Keratinocyte (primary cell): ENCODE measurements around the gene PLEKHH1. TPM values are rescaled to one million over a fixed set of nuclear protein-coding genes. Genes with fewer than 3 reads are reported as not detected.

Source experiments
- DNase-seq: peaks from one replicate; pipeline ENCODE4 v3.0.0-alpha.2; 2011; ENCODE audit warnings: low read depth, missing footprints, low spot score
- FAIRE-seq: peaks from 2 replicates; lab custom pipeline; 2011; peaks lifted over from hg19 to GRCh38; lab: Jason Lieb, UNC
- H2AFZ ChIP-seq: 2 replicates; pipeline ENCODE4 v1.6.0; 2012; ENCODE audit warnings: low read length, control low read depth, inconsistent platforms; ENCODE audit not compliant: control insufficient read depth
- H3K27ac ChIP-seq: 2 replicates; pipeline ENCODE4 v1.5.1; 2011; ENCODE audit warnings: low read length; ENCODE audit not compliant: control insufficient read depth, insufficient read depth
- H3K27me3 ChIP-seq: 3 replicates; pipeline ENCODE4 v1.6.0; 2011; ENCODE audit warnings: low read length; ENCODE audit not compliant: control insufficient read depth, insufficient read depth; ENCODE audit errors: extremely low read depth
- H3K36me3 ChIP-seq, 2 experiments: 2 replicates in 1 of 2; 3 replicates in 1 of 2; pipeline ENCODE4 v1.5.1; 2011; ENCODE audit warnings: low read length in 2 of 2, mild to moderate bottlenecking in 1 of 2; ENCODE audit not compliant: control insufficient read depth in 2 of 2, insufficient read depth in 2 of 2; ENCODE audit errors: extremely low read depth in 1 of 2
- H3K4me1 ChIP-seq: 3 replicates; pipeline ENCODE4 v1.5.1; 2011; ENCODE audit warnings: low read length; ENCODE audit not compliant: control insufficient read depth, insufficient read depth; ENCODE audit errors: extremely low read depth
- H3K4me2 ChIP-seq: 3 replicates; pipeline ENCODE4 v1.6.0; 2011; ENCODE audit warnings: low read depth, low read length; ENCODE audit not compliant: control insufficient read depth, insufficient read depth; ENCODE audit errors: extremely low read depth
- H3K4me3 ChIP-seq, 3 experiments: fragments of 200-600 bp in 1 of 3; sonication (generic) in 1 of 3; 2 replicates in 2 of 3; 3 replicates in 1 of 3; pipeline ENCODE4 v1.5.1; 2011 to 2016; ENCODE audit warnings: low read length in 3 of 3, mild to moderate bottlenecking in 3 of 3, control low read depth in 2 of 3, inconsistent platforms in 1 of 3, low read depth in 1 of 3, mixed read lengths in 1 of 3, mixed run types in 1 of 3, moderate library complexity in 1 of 3; ENCODE audit not compliant: control insufficient read depth in 2 of 3, insufficient read depth in 2 of 3; ENCODE audit errors: extremely low read depth in 1 of 3
- H3K79me2 ChIP-seq: 2 replicates; pipeline ENCODE4 v1.6.0; 2012; ENCODE audit warnings: low read length; ENCODE audit not compliant: control insufficient read depth, insufficient read depth
- H3K9ac ChIP-seq: 3 replicates; pipeline ENCODE4 v1.6.0; 2011; ENCODE audit warnings: low read length; ENCODE audit not compliant: control insufficient read depth, insufficient read depth; ENCODE audit errors: extremely low read depth
- H3K9me1 ChIP-seq: 3 replicates; pipeline ENCODE4 v1.6.0; 2011; ENCODE audit warnings: low read length; ENCODE audit not compliant: control insufficient read depth, insufficient read depth; ENCODE audit errors: extremely low read depth
- H3K9me3 ChIP-seq: 2 replicates; pipeline ENCODE4 v1.5.1; 2012; ENCODE audit warnings: low read depth, low read length; ENCODE audit not compliant: control insufficient read depth
- H4K20me1 ChIP-seq: 3 replicates; pipeline ENCODE4 v1.6.0; 2011; ENCODE audit warnings: low read length; ENCODE audit not compliant: control insufficient read depth, insufficient read depth; ENCODE audit errors: extremely low read depth
- CTCF ChIP-seq, 3 experiments: IDR thresholded peaks in 1 of 3; conservative IDR thresholded peaks in 1 of 3; optimal IDR thresholded peaks in 1 of 3; 2 replicates in 2 of 3; 3 replicates in 1 of 3; pipeline versions ENCODE3 to v1.5.1; 2011; ENCODE audit warnings: low read length in 3 of 3, mild to moderate bottlenecking in 3 of 3, moderate library complexity in 2 of 3, control low read depth in 1 of 3, inconsistent platforms in 1 of 3; ENCODE audit not compliant: insufficient read depth in 2 of 3; ENCODE audit errors: extremely low read depth in 1 of 3
- EZH2 ChIP-seq: IDR thresholded peaks from one replicate; pipeline ENCODE4 v1.6.1; 2012; ENCODE audit warnings: inconsistent platforms, mild to moderate bottlenecking, low read length, moderate library complexity
- dilution Hi-C: fragments of 300-500 bp; cut with MboI; formaldehyde crosslinking; loops from one replicate; pipeline ENCODE4 v1.7.0; 2020; ENCODE audit warnings: low sequenced_read_pairs; ENCODE audit not compliant: extremely low pct_ligation_motif_present
- polyA plus RNA-seq, 5 experiments: library from polyadenylated mRNA; depleted of rRNA in 3 of 5; stranded (reverse) in 3 of 5; stranded (forward) in 1 of 5; unstranded in 1 of 5; fragments of >200 nt; gene quantifications; 1 replicate in 1 of 5; 2 replicates in 3 of 5; 3 replicates in 1 of 5; pipeline versions ENCODE4 v1.2.1 to v1.2.3, GENCODE V29; 2011 to 2012; ENCODE audit warnings: missing spikeins in 2 of 5, low read depth in 1 of 5, low replicate concordance in 1 of 5

The PLEKHH1 gene
- polyA plus RNA-seq, 1 donor (not counting 4 experiments of a cell fraction or from before 2014, with no cell fraction given), result 4.4 TPM

DNA sequence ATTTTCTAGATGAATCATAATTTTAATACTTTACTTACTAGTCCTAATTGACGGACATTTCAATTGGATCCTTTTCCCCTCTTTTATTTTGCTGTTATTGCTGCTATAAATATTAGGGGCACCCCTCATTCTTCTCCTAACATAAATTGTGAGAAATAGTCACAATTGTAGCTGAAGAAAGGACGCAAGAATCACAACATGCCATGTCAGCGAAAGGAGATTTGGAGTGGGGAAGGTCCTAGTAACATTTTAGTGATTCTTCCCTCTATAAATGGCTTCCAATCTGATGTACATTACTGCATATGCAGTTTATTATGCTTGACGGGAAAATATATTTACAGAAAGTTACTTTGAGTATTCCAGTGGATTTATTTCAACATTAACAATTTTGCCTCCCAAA is 7.7 kb upstream of the PLEKHH1 start:
- dilution Hi-C loops, result no loop called here
- Histone ChIP-seq H3K36me3 (no peaks in the 10 kb centered on the region), H3K4me3 (no peak overlapping the region), H3K4me2 (no peak overlapping the region), H3K27me3 (peaks cover 3% of the 10 kb centered on the region), H3K27ac (no peak overlapping the region), H3K9ac (no peak overlapping the region), H3K79me2 (no peaks in the 10 kb centered on the region), H4K20me1 (no peaks in the 10 kb centered on the region), H3K9me3 (no peaks in the 10 kb centered on the region), H2AFZ (no peak overlapping the region), H3K9me1 (no peaks in the 10 kb centered on the region), H3K4me1 (no peaks in the 10 kb centered on the region)
- FAIRE-seq (no peak), DNase-seq (no peak)
- TF ChIP-seq CTCF (optimal IDR thresholded peaks at IDR 0.05 in 1 of 3, IDR thresholded peaks at IDR 0.05 in 1 of 3, conservative IDR thresholded peaks at IDR 0.05 in 1 of 3; ENCODE audit: extremely low read depth in 1 of 3, insufficient read depth in 2 of 3, low read length in 3 of 3) (no peak), EZH2 (no peak)

DNA sequence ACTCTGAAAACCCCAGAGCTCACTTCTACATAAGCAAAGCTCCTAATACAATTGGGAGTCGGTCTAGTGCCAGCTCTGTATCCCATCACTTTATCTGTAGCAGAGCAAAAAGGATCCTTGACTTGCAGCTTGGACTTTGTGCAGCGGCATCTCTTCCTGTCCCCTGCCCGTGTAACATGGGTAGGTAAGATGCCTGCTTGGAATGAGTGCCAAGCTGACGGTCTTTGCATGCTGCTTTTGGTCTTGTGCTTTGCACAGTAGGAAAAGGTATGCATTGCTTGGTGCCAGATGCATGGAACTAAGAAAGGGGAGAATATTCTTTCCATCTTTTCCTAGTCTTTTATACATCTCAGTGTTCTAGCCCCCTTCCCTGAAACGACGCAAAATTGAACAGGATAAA is 6.9 kb upstream of the PLEKHH1 start:
- Histone ChIP-seq H3K9me1 (no peaks in the 10 kb centered on the region), H4K20me1 (no peaks in the 10 kb centered on the region), H3K79me2 (no peaks in the 10 kb centered on the region), H3K27me3 (peaks cover 3% of the 10 kb centered on the region), H3K9ac (no peak overlapping the region), H3K27ac (no peak overlapping the region), H3K4me2 (no peak overlapping the region), H3K9me3 (no peaks in the 10 kb centered on the region), H3K4me3 (no peak overlapping the region), H3K4me1 (no peaks in the 10 kb centered on the region), H2AFZ (no peak overlapping the region), H3K36me3 (no peaks in the 10 kb centered on the region)
- no peak for TF ChIP-seq CTCF (optimal IDR thresholded peaks at IDR 0.05 in 1 of 3, IDR thresholded peaks at IDR 0.05 in 1 of 3, conservative IDR thresholded peaks at IDR 0.05 in 1 of 3; ENCODE audit: extremely low read depth in 1 of 3, insufficient read depth in 2 of 3, low read length in 3 of 3)
- TF ChIP-seq EZH2, result no peak
- dilution Hi-C loops, result no loop called here
- FAIRE-seq (no peak), DNase-seq (no peak)
